ENCODE results near the gene GRK7.

DNA sequence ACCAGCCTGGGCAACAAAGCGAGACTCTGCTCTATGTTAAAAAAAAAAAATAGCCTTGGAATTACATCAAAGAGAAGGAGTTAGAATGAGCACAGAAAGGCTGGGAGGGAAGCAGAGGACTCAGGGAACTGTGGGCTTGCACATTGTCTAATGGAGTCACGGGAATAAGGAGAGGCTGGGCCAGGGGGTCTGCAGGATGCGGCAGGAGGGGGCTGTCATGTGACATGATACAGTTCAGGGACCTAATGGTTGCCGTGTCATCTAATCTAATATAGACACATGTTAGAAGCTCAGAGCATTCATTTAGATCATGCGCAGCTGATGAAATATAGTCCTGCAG, 32.5 kb downstream of the GRK7 start:
- TF ChIP-seq, protein P1, sequence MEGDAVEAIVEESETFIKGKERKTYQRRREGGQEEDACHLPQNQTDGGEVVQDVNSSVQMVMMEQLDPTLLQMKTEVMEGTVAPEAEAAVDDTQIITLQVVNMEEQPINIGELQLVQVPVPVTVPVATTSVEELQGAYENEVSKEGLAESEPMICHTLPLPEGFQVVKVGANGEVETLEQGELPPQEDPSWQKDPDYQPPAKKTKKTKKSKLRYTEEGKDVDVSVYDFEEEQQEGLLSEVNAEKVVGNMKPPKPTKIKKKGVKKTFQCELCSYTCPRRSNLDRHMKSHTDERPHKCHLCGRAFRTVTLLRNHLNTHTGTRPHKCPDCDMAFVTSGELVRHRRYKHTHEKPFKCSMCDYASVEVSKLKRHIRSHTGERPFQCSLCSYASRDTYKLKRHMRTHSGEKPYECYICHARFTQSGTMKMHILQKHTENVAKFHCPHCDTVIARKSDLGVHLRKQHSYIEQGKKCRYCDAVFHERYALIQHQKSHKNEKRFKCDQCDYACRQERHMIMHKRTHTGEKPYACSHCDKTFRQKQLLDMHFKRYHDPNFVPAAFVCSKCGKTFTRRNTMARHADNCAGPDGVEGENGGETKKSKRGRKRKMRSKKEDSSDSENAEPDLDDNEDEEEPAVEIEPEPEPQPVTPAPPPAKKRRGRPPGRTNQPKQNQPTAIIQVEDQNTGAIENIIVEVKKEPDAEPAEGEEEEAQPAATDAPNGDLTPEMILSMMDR (IDR thresholded peaks at IDR 0.05): no peak
- TF ChIP-seq POLR2A (IDR thresholded peaks at IDR 0.05): no peak
